SU-DHL-6 (cell line): ENCODE measurements around the gene NDNF.

ENCODE experiments used
- H2AFZ ChIP-seq: fragments of 200-600 bp; sonication (generic); 2 replicates; pipeline ENCODE4 v1.6.1; 2014; ENCODE audit warnings: low read depth, mild to moderate bottlenecking, moderate library complexity, mixed read lengths, antibody characterized with exemption, low read length; ENCODE audit not compliant: severe bottlenecking
- H3F3A ChIP-seq: fragments of 200-600 bp; shearing (Covaris generic); 2 replicates; pipeline ENCODE4 v1.6.0; 2016; ENCODE audit warnings: antibody characterized with exemption, mild to moderate bottlenecking; ENCODE audit not compliant: insufficient read depth
- H3K27ac ChIP-seq: fragments of 200-600 bp; sonication (generic); 2 replicates; pipeline ENCODE4 v1.5.1; 2016; ENCODE audit warnings: low read depth, mild to moderate bottlenecking, low read length, moderate library complexity, mixed read lengths
- H3K27me3 ChIP-seq: fragments of 200-600 bp; sonication (generic), shearing (Covaris generic); 2 replicates; pipeline ENCODE4 v1.6.0; 2014; ENCODE audit warnings: mild to moderate bottlenecking, low read length
- H3K36me3 ChIP-seq: fragments of 200-600 bp; sonication (generic); 2 replicates; pipeline ENCODE4 v1.6.1; 2014; ENCODE audit warnings: mild to moderate bottlenecking, low read length, mixed read lengths
- H3K4me2 ChIP-seq: fragments of 300-600, 200-600 bp; shearing (Covaris generic), sonication (generic); 2 replicates; pipeline ENCODE4 v1.6.0; 2014; ENCODE audit warnings: low read length, low read depth, mild to moderate bottlenecking; ENCODE audit not compliant: poor library complexity, severe bottlenecking
- H3K4me3 ChIP-seq: fragments of 200-600 bp; sonication (generic); 2 replicates; pipeline ENCODE4 v1.5.1; 2014; ENCODE audit warnings: antibody characterized with exemption, low read length, mild to moderate bottlenecking, mixed read lengths; ENCODE audit not compliant: insufficient read depth, poor library complexity, severe bottlenecking
- H3K79me2 ChIP-seq: fragments of 200-600 bp; sonication (generic); 2 replicates; pipeline ENCODE4 v1.6.1; 2014; ENCODE audit warnings: mild to moderate bottlenecking, low read length, moderate library complexity; ENCODE audit not compliant: insufficient read depth
- H3K9ac ChIP-seq: fragments of 200-600 bp; sonication (generic); 2 replicates; pipeline ENCODE4 v1.7.0; 2014; ENCODE audit warnings: mild to moderate bottlenecking, low read length
- H3K9me2 ChIP-seq: fragments of 200-600 bp; sonication (generic); replicated peaks from 2 replicates; pipeline ENCODE4 v1.6.1; 2014; ENCODE audit warnings: low read length; ENCODE audit not compliant: insufficient read depth
- H3K9me3 ChIP-seq: fragments of 200-600 bp; sonication (generic); 2 replicates; pipeline ENCODE4 v1.6.1; 2014; ENCODE audit warnings: low read length, mixed read lengths; ENCODE audit not compliant: insufficient read depth
- H4K20me1 ChIP-seq: fragments of 200-600 bp; sonication (generic); 2 replicates; pipeline ENCODE4 v1.6.1; 2014; ENCODE audit warnings: low read depth, mild to moderate bottlenecking, antibody characterized with exemption, low read length, moderate library complexity, mixed read lengths
- EZH2phosphoT487 ChIP-seq: fragments of 200-600 bp; sonication (generic), shearing (Covaris generic); conservative IDR thresholded peaks from 2 replicates; pipeline ENCODE4 v1.6.1; 2018; ENCODE audit warnings: mild to moderate bottlenecking, antibody characterized with exemption, low read length, moderate library complexity, mixed read lengths
- TF ChIP-seq, protein P1 (sequence below): fragments of 200-600 bp; sonication (generic); IDR thresholded peaks from one replicate; pipeline ENCODE4 v1.5.1; 2017; ENCODE audit warnings: antibody characterized with exemption, mild to moderate bottlenecking, low read length, moderate library complexity; ENCODE audit not compliant: insufficient read depth, poor library complexity, severe bottlenecking

Gene NDNF, protein sequence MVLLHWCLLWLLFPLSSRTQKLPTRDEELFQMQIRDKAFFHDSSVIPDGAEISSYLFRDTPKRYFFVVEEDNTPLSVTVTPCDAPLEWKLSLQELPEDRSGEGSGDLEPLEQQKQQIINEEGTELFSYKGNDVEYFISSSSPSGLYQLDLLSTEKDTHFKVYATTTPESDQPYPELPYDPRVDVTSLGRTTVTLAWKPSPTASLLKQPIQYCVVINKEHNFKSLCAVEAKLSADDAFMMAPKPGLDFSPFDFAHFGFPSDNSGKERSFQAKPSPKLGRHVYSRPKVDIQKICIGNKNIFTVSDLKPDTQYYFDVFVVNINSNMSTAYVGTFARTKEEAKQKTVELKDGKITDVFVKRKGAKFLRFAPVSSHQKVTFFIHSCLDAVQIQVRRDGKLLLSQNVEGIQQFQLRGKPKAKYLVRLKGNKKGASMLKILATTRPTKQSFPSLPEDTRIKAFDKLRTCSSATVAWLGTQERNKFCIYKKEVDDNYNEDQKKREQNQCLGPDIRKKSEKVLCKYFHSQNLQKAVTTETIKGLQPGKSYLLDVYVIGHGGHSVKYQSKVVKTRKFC

DNA sequence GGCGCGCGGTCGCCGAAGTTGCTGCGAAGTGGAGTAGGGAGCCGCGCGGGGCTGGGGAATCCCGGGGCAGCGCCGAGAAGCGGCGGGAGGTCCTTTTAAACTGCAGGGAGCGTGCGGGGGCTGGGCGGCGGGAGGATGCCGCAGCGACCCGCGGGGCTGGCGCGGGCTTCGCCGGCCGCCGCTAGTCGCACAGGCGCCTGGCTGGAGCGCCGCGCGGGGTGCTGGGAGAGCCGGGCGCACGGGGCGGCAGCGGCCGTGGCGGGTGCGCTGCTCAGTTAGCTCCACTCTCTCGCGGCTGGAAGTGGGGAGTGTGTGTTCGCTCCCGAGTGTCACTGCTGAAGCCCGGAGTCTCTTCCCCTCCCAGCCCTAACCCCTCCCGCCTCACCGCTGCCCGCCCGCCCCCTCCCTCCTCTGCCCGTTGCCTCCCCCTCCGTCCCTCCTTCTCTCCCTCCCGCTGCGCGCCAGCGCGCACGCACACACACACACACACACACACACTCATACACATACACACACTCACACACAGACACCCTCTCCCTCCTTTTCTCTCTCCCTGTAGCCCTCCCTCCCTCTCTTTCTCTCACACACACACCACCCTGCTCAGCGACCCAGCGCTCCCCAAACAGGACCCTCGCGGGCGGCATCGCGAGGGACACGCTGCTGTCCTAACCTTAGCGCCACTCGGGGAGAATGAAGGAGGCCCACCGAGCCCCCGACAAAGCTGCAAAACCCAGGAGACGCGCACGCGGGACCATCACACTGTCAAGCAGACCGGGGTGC lies at the start of gene NDNF:
Gene NDNF (minus strand): TSS at position 312 of the 780 bp plus-strand sequence. CDS start 26,698 bp downstream, outside the sequence.
- Histone ChIP-seq H2AFZ (no peak within 1 kb of the TSS), H3K9me3 (no peaks in the 10 kb centered on the region), H3K9me2 (no peaks in the 10 kb centered on the region), H3K79me2 (no peaks in the 10 kb centered on the region), H3K9ac (0 out of 2 replicates have a peak within 1 kb of the TSS, but pooled peaks have one; percentile 11), H4K20me1 (no peaks in the 10 kb centered on the region), H3K36me3 (no peaks in the 10 kb centered on the region), H3K27me3 (no peaks in the 10 kb centered on the region), H3F3A (no peaks in the 10 kb centered on the region), H3K27ac (no peak within 1 kb of the TSS), H3K4me3 (peak within 1 kb of the TSS; percentile 32), H3K4me2 (peak within 1 kb of the TSS; percentile 59)
- TF ChIP-seq EZH2phosphoT487, result no peak
- TF ChIP-seq, protein P1, sequence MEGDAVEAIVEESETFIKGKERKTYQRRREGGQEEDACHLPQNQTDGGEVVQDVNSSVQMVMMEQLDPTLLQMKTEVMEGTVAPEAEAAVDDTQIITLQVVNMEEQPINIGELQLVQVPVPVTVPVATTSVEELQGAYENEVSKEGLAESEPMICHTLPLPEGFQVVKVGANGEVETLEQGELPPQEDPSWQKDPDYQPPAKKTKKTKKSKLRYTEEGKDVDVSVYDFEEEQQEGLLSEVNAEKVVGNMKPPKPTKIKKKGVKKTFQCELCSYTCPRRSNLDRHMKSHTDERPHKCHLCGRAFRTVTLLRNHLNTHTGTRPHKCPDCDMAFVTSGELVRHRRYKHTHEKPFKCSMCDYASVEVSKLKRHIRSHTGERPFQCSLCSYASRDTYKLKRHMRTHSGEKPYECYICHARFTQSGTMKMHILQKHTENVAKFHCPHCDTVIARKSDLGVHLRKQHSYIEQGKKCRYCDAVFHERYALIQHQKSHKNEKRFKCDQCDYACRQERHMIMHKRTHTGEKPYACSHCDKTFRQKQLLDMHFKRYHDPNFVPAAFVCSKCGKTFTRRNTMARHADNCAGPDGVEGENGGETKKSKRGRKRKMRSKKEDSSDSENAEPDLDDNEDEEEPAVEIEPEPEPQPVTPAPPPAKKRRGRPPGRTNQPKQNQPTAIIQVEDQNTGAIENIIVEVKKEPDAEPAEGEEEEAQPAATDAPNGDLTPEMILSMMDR, result no peak

- Histone ChIP-seq H3K4me3 (no peak overlapping the region), H4K20me1 (no peaks in the 10 kb centered on the region), H3K9ac (no peak overlapping the region), H3K9me3 (no peaks in the 10 kb centered on the region), H3K79me2 (no peaks in the 10 kb centered on the region), H3K4me2 (no peak overlapping the region), H3F3A (no peaks in the 10 kb centered on the region), H3K36me3 (no peaks in the 10 kb centered on the region), H3K27me3 (no peaks in the 10 kb centered on the region), H3K9me2 (no peaks in the 10 kb centered on the region), H3K27ac (no peak overlapping the region), H2AFZ (no peak overlapping the region)
- TF ChIP-seq, protein P1, result no peak
- TF ChIP-seq EZH2phosphoT487, result no peak
Observed at GRCh38 chr4:121119715-121120114, 47.4 kb upstream of the NDNF start.

- H3K27ac ChIP-seq, result no peak overlapping the region
- TF ChIP-seq EZH2phosphoT487, result no peak
- H2AFZ ChIP-seq, result no peak overlapping the region
- H3K27me3 ChIP-seq, result no peaks in the 10 kb centered on the region
- no peak overlapping the region for H3K4me2 ChIP-seq
- H4K20me1 ChIP-seq, result no peaks in the 10 kb centered on the region
- no peaks in the 10 kb centered on the region for H3F3A ChIP-seq
- H3K9ac ChIP-seq, result no peak overlapping the region
- no peaks in the 10 kb centered on the region for H3K9me2 ChIP-seq
- H3K36me3 ChIP-seq, result no peaks in the 10 kb centered on the region
- H3K79me2 ChIP-seq, result no peaks in the 10 kb centered on the region
- H3K4me3 ChIP-seq, result no peak overlapping the region
- no peaks in the 10 kb centered on the region for H3K9me3 ChIP-seq
Observed at GRCh38 chr4:121118344-121118743, 46.0 kb upstream of the NDNF start.
